Measurements from ENCODE around the gene ZNF143. TPM values are rescaled to one million over a fixed set of nuclear protein-coding genes. Genes with fewer than 3 reads are reported as not detected.

Gene ZNF143
- total RNA-seq, 1 donor from 2014 or later: 33.1 TPM

GRCh38 chr11:9573052-9573774 lies 112.4 kb downstream of the ZNF143 start, which contains the start of gene WEE1:
TSS of gene WEE1 (plus strand) at chr11:9573670. CDS start at chr11:9573934, 264 bp downstream.
- intact Hi-C loops (cut with micrococcal nuclease): loop anchor here (1.0 to 5.0 kb wide), 9 partner anchors 28 to 1234 kb away; partner anchors contain the start of genes ADM, EIF4G2, RPL27A and TMEM9B

- intact Hi-C loops (cut with micrococcal nuclease): loop anchor here (1.0 to 5.0 kb wide), 11 partner anchors 8 to 1233 kb away; partner anchors contain the start of genes ADM, EIF4G2, IPO7 and RPL27A
These were observed 113.2 kb downstream of the ZNF143 start for GRCh38 chr11:9573775-9574621.

GRCh38 chr11:9574622-9575259 lies 113.9 kb downstream of the ZNF143 start:
- intact Hi-C loops (cut with micrococcal nuclease): loop anchor here (1.0 to 5.0 kb wide), 4 partner anchors 8 to 1233 kb away; partner anchors contain the start of genes ADM, EIF4G2 and IPO7

DNA sequence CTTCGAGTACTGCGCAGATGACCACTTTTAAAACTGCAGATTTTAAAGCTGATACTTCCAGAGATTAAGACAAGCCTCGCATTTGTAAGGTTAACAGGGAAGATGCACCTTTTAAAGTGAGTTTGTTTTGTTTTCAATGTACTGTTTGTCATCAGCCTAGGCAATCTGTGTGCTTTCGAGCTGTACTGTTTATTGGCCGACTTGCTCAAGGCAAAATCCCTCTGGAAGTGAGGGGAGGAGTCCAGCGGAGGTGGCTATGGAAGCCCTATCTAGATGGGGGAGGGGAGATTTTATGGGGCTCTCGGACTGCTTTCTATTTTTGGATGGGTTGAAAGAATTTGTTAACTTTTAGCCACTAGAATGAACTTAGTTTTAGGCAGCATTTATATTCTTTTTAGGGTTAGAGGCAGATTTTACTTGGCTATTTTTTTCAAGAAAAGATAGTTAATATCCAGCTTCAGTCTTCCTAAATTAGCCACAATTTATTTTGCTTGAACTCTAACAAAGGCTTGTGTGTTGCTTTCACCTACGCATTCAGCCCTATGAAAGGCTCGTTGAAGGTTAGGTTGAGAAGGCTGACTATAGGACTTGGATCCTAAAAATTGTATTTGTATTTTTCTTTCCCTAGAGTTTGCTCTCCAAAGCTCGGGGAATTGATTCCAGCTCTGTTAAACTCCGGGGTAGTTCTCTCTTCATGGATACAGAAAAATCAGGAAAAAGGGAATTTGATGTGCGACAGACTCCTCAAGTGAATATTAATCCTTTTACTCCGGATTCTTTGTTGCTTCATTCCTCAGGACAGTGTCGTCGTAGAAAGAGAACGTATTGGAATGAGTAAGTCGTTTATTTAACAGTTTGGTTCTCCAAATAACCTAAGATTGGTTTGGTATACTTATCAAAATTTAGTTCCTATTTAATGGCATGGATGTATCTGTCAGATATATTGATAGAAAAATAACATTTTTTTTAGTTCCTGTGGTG lies 114.7 kb downstream of the ZNF143 start:
- intact Hi-C loops (cut with micrococcal nuclease): loop anchor here (2.0 kb wide), 1 partner anchor 191 kb away; the partner anchor contains the start of gene IPO7

- intact Hi-C loops (cut with micrococcal nuclease): loop anchor here (1.0 kb wide), 1 partner anchor 8 kb away; no protein-coding TSS in a partner anchor
These were observed 116.0 kb downstream of the ZNF143 start for GRCh38 chr11:9576701-9577381.

DNA sequence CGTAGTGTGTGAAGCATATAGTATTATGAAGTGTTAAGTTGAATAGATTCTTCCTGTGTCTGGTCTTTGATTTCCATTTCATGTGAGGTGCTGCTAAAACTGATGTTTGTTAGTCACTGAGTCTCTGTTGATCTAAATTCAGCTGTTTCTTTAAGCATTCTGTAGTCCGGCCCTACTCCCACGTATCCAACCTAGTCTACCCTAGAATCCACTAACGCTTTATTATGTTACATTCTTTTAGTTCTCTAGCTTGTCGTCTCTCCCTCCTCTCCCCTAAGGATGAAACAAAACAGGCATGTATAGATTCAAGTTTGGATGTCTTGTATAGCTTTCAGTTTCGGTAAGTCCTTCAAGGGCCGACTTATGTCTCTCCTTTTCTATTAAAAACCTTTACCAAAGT lies 116.7 kb downstream of the ZNF143 start:
- intact Hi-C loops (cut with micrococcal nuclease): loop anchor here (1.0 kb wide), 1 partner anchor 8 kb away; no protein-coding TSS in a partner anchor

Other genes starting within 250 kb of the ZNF143 start
- 36.8 and 41.8 TPM in 2 replicates for gene DENND5A, start 195.7 kb upstream of the ZNF143 start, total RNA-seq
- gene TMEM41B, start 146.4 kb upstream of the ZNF143 start, total RNA-seq: 39.5 and 43.1 TPM in 2 replicates
- gene IPO7, start 76.4 kb upstream of the ZNF143 start, total RNA-seq: 109 and 112 TPM in 2 replicates
- gene WEE1, start 112.7 kb downstream of the ZNF143 start, total RNA-seq: 47.1 and 53.6 TPM in 2 replicates
- 8.6 and 9.2 TPM in 2 replicates for gene SWAP70, start 203.1 kb downstream of the ZNF143 start, total RNA-seq

Measured in T-helper 1 cell treated with Interleukin-12 subunit alpha and Interleukin-12 subunit beta and Interleukin-4 antibody, amounts not matched to agents 30 ng/mL and 1 ng/mL, for 36 hours (primary cell).